HepG2 (cell line): ENCODE measurements around the gene TMUB1. TPM values are rescaled to one million over a fixed set of nuclear protein-coding genes. Genes with fewer than 3 reads are reported as not detected.

Source experiments
- HCFC1 ChIP-seq: fragments of 150-350 bp; IDR thresholded peaks from 2 replicates; pipeline ENCODE4 v1.6.1; 2014; ENCODE audit warnings: low read depth, low read length
- IKZF4 ChIP-seq: sonication (generic); formaldehyde crosslinking; IDR thresholded peaks from 2 replicates; pipeline ENCODE4 v1.5.1; 2020; ENCODE audit warnings: borderline replicate concordance, mild to moderate bottlenecking, low read depth, missing genetic modification reagents; ENCODE audit errors: not compliant biosample characterization
- POLR2AphosphoS2 ChIP-seq: IDR thresholded peaks from 2 replicates; pipeline ENCODE4 v1.6.1; 2011; ENCODE audit warnings: low read depth, low read length, improper control_type of control experiment
- RBFOX2 ChIP-seq: fragments of 200-400 bp; formaldehyde crosslinking; IDR thresholded peaks from 2 replicates; pipeline ENCODE4 v1.6.1; 2017; ENCODE audit warnings: low read depth, mild to moderate bottlenecking, low read length
- RFX1 ChIP-seq: fragments of 450-650 bp; IDR thresholded peaks from 2 replicates; pipeline ENCODE4 v1.6.1; 2017
- ZFX ChIP-seq: sonication (generic); formaldehyde crosslinking; IDR thresholded peaks from 2 replicates; pipeline ENCODE4 v1.4.0; 2020; ENCODE audit warnings: mild to moderate bottlenecking, low read depth, missing genetic modification reagents, moderate library complexity
- ZNF136 ChIP-seq: sonication (generic); formaldehyde crosslinking; IDR thresholded peaks from 2 replicates; pipeline ENCODE4 v1.8.1; 2022; ENCODE audit warnings: low read depth, mild to moderate bottlenecking, moderate library complexity, missing genetic modification reagents
- polyA plus RNA-seq, 8 experiments: library from polyadenylated mRNA; depleted of rRNA in 3 of 8; stranded (reverse) in 7 of 8; unstranded in 1 of 8; fragments of >200 nt; fragmentation: Illumina TruSeq in 4 of 8; extraction: Trizol in 4 of 8; gene quantifications; 2 replicates each; pipeline versions ENCODE4 v1.2.1 to v1.2.3, GENCODE V29; 2011 to 2016; ENCODE audit warnings: low read depth in 4 of 8, missing spikeins in 1 of 8, mixed read lengths in 1 of 8; ENCODE audit not compliant: insufficient read depth in 1 of 8
- total RNA-seq, 5 experiments: library from RNA; depleted of rRNA; stranded (reverse); fragments of >200 nt; fragmentation: Illumina TruSeq; extraction: Trizol; gene quantifications; 2 replicates each; pipeline ENCODE4 v1.2.3, GENCODE V29; 2016; ENCODE audit warnings: low read depth in 1 of 5
- TF ChIP-seq, protein P1 (sequence below): sonication (generic); formaldehyde crosslinking; IDR thresholded peaks from 2 replicates; pipeline ENCODE4 v1.9.0; 2021; ENCODE audit warnings: missing genetic modification reagents, borderline replicate concordance
- TF ChIP-seq, protein P2 (sequence below): IDR thresholded peaks from 2 replicates; pipeline ENCODE4 v1.6.1; 2016; ENCODE audit warnings: missing biosample characterization, missing genetic modification reagents, low read depth

Gene TMUB1
- total and polyA plus RNA-seq, 2 of the 13 experiments (the other 11 are each of a cell fraction or from before 2014, with no cell fraction given): 44.8 to 51.6 TPM

DNA sequence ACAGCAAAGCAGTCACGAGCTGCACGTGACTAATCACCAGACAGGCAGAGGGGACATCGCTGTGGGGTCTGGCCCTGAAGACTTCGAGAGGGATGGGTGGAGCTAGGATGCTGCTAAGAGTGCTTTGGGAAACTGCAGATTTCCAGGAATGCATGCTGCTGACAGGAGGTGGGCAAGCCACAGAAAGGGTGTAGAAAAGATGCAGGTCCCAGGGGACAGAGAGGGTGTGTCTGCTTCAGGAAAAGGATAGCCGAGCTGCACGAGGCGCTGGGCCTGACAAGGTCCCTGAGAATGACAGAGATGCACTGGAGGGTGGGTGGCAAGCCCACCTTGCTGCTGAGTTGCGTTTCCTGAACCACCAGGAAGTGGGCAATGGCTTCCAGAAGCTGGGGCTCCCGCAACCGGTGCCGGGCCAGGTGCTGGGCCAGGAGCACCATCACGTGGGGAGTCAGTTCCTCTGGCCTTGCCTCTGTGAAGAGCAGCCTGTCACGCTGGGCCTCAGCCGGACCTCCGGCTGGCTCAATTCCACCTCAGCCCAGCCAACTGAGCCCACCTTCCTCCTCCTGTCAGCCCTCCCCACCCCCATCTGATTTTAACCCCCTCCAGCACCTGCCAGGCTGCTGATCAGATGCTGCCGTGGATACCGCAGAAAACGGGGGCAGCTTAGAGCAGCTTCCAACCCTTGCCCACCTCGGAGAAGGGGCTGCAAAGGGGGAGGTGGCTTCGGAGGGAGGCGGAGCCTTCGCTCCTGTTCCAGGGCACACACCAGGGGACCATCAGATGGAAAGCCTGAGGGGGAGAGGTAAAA lies 4.9 kb downstream of the TMUB1 start (continued):
- 0 out of 2 replicates have a peak, but pooled peaks have one; percentile 34 for TF ChIP-seq POLR2AphosphoS2
- peak; percentile 53; the same call in 1 of the 2 replicates for TF ChIP-seq RBFOX2
- TF ChIP-seq, protein P1, sequence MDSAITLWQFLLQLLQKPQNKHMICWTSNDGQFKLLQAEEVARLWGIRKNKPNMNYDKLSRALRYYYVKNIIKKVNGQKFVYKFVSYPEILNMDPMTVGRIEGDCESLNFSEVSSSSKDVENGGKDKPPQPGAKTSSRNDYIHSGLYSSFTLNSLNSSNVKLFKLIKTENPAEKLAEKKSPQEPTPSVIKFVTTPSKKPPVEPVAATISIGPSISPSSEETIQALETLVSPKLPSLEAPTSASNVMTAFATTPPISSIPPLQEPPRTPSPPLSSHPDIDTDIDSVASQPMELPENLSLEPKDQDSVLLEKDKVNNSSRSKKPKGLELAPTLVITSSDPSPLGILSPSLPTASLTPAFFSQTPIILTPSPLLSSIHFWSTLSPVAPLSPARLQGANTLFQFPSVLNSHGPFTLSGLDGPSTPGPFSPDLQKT (CRISPR knock-in tag): no peak
- TF ChIP-seq, protein P2, sequence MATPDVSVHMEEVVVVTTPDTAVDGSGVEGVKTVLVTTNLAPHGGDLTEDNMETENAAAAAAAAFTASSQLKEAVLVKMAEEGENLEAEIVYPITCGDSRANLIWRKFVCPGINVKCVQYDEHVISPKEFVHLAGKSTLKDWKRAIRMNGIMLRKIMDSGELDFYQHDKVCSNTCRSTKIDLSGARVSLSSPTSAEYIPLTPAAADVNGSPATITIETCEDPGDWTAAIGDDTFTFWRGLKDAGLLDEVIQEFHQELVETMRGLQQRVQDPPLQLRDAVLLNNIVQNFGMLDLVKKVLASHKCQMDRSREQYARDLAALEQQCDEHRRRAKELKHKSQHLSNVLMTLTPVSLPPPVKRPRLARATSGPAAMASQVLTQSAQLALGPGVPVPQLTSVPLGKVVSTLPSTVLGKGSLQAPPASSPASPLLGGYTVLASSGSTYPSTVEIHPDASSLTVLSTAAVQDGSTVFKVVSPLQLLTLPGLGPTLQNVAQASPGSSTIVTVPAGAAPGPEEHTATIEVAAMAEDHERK (CRISPR knock-in tag): no peak
- TF ChIP-seq ZFX (CRISPR knock-in tag): no peak
- TF ChIP-seq ZNF136 (CRISPR knock-in tag): no peak
- TF ChIP-seq HCFC1: no peak
- TF ChIP-seq RFX1: no peak
- TF ChIP-seq IKZF4 (CRISPR knock-in tag): no peak
